ENCODE data around the gene RBM39. TPM values are rescaled to one million over a fixed set of nuclear protein-coding genes. Genes with fewer than 3 reads are reported as not detected.
"Not testable (repeated sequence)": the region's sequence is repeated elsewhere in the genome, so short reads cannot be mapped to it uniquely, and the experiment has no call there.

Gene RBM39
- total RNA-seq, 1 experiment from 2014 or later = 232 TPM

GRCh38 chr20:35706591-35707529, 35.2 kb downstream of the RBM39 start:
- not testable (repeated sequence) for DNase-seq (ENCODE audit: low read depth)

GRCh38 chr20:35705894-35706293, 36.2 kb downstream of the RBM39 start:
- DNase-seq (ENCODE audit: low read depth) = not testable (repeated sequence)

- no peak for DNase-seq (ENCODE audit: low read depth)
These were observed 37.4 kb downstream of the RBM39 start for GRCh38 chr20:35704514-35705261.

GRCh38 chr20:35702824-35703695, 39.0 kb downstream of the RBM39 start:
- no peak for DNase-seq (ENCODE audit: low read depth)

- DNase-seq (ENCODE audit: low read depth) = no peak
These were observed 39.8 kb downstream of the RBM39 start for GRCh38 chr20:35702051-35702823.

GRCh38 chr20:35700625-35701148, 41.4 kb downstream of the RBM39 start:
- no peak for DNase-seq (ENCODE audit: low read depth)

- DNase-seq (ENCODE audit: low read depth) = no peak
These were observed 42.0 kb downstream of the RBM39 start for GRCh38 chr20:35699957-35700624.

GRCh38 chr20:35699127-35699956, 42.7 kb downstream of the RBM39 start, which contains the start of the genes NFS1 and ROMO1:
Gene NFS1 (minus strand): TSS chr20:35699352. CDS start chr20:35699288, 64 bp downstream.
Gene ROMO1 (plus strand): TSS chr20:35699405. CDS start chr20:35699633, 228 bp downstream.
- DNase-seq (ENCODE audit: low read depth) = peak; percentile 88

GRCh38 chr20:35698298-35699126, 43.5 kb downstream of the RBM39 start:
- no peak for DNase-seq (ENCODE audit: low read depth)

GRCh38 chr20:35697696-35698297, 44.3 kb downstream of the RBM39 start:
- no peak for DNase-seq (ENCODE audit: low read depth)

GRCh38 chr20:35695978-35696377, 46.1 kb downstream of the RBM39 start:
- DNase-seq (ENCODE audit: low read depth) = no peak

GRCh38 chr20:35695245-35695749, 46.8 kb downstream of the RBM39 start:
- DNase-seq (ENCODE audit: low read depth) = no peak

- no peak for DNase-seq (ENCODE audit: low read depth)
These were observed 51.8 kb downstream of the RBM39 start for GRCh38 chr20:35690265-35690664.

- DNase-seq (ENCODE audit: low read depth) = peak; percentile 16
These were observed 55.2 kb downstream of the RBM39 start for GRCh38 chr20:35686872-35687271.

GRCh38 chr20:35685368-35685767, 56.7 kb downstream of the RBM39 start:
- DNase-seq (ENCODE audit: low read depth) = not testable (repeated sequence)

- no peak for DNase-seq (ENCODE audit: low read depth)
These were observed 60.1 kb downstream of the RBM39 start for GRCh38 chr20:35681960-35682359.

- DNase-seq (ENCODE audit: low read depth) = no peak
These were observed 61.4 kb downstream of the RBM39 start for GRCh38 chr20:35680452-35681183.

Measured in Daoy (cell line).